Measurements from ENCODE around the gene DHDDS. TPM values are rescaled to one million over a fixed set of nuclear protein-coding genes. Genes with fewer than 3 reads are reported as not detected.

DHDDS gene
- total RNA-seq, 1 donor from 2014 or later = 60.9 TPM

GRCh38 chr1:26405281-26405915 is 26.7 kb upstream of the DHDDS start:
- Mint-ChIP-seq H3K4me3 (no peak overlapping the region), H3K27me3 (ENCODE audit: insufficient read depth) (peaks cover 25% of the 10 kb centered on the region), H3K4me1 (ENCODE audit: low read depth) (peaks cover 14% of the 10 kb centered on the region), H3K9me3 (no peaks in the 10 kb centered on the region), H3K27ac (no peak overlapping the region), H3K36me3 (ENCODE audit: low read depth) (no peaks in the 10 kb centered on the region)
- intact Hi-C loops (cut with micrococcal nuclease) = no loop called here
- DNase-seq (ENCODE audit: low spot score) = no peak

DNA sequence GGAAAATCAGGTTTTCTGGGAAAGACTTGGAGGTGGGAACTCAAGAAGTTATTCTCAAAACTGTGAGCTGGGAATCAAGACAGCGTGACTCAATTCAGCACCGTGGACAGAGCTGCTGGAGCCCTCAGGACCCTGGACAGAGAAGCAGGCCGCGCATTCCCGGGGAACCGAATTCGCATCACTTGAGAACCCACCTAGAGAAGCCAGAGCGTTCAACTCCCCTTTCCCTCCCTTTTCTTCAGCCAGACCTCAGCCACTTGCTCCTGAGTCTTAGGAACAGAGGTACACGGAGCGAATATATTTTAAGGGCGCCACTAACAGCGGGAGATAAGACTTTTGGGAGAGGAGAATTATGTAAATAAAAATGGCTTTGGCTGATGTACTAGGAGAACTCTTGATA is 23.5 kb upstream of the DHDDS start:
- Mint-ChIP-seq H3K4me1 (ENCODE audit: low read depth) (peaks cover 14% of the 10 kb centered on the region), H3K9me3 (no peaks in the 10 kb centered on the region), H3K4me3 (no peak overlapping the region), H3K27ac (no peak overlapping the region), H3K36me3 (ENCODE audit: low read depth) (no peaks in the 10 kb centered on the region), H3K27me3 (ENCODE audit: insufficient read depth) (peaks cover 47% of the 10 kb centered on the region)
- intact Hi-C loops (cut with micrococcal nuclease) = no loop called here
- peak; percentile 59 for DNase-seq (ENCODE audit: low spot score)

- H3K4me3 Mint-ChIP-seq = no peak overlapping the region
- no peak for DNase-seq (ENCODE audit: low spot score)
- H3K27ac Mint-ChIP-seq = no peak overlapping the region
- peaks cover 53% of the 10 kb centered on the region for H3K27me3 Mint-ChIP-seq (ENCODE audit: insufficient read depth)
- peaks cover 14% of the 10 kb centered on the region for H3K4me1 Mint-ChIP-seq (ENCODE audit: low read depth)
- no peaks in the 10 kb centered on the region for H3K9me3 Mint-ChIP-seq
- intact Hi-C loops (cut with micrococcal nuclease) = no loop called here
- H3K36me3 Mint-ChIP-seq (ENCODE audit: low read depth) = no peaks in the 10 kb centered on the region
Observed at GRCh38 chr1:26409191-26409807, 22.8 kb upstream of the DHDDS start.

GRCh38 chr1:26410706-26411623 is 21.2 kb upstream of the DHDDS start, which contains the start of gene LIN28A:
Gene LIN28A, plus strand, starts transcription at chr1:26410817. Its CDS starts 75 bp downstream, at chr1:26410892.
- Mint-ChIP-seq H3K4me3 (no peak within 1 kb of the TSS), H3K27ac (peak within 1 kb of the TSS; percentile 68), H3K4me1 (ENCODE audit: low read depth) (peaks cover 14% of the 10 kb centered on the region), H3K27me3 (ENCODE audit: insufficient read depth) (peaks cover 65% of the 10 kb centered on the region), H3K9me3 (no peaks in the 10 kb centered on the region), H3K36me3 (ENCODE audit: low read depth) (no peaks in the 10 kb centered on the region)
- intact Hi-C loops (cut with micrococcal nuclease) = no loop called here
- no peak for DNase-seq (ENCODE audit: low spot score)

DNA sequence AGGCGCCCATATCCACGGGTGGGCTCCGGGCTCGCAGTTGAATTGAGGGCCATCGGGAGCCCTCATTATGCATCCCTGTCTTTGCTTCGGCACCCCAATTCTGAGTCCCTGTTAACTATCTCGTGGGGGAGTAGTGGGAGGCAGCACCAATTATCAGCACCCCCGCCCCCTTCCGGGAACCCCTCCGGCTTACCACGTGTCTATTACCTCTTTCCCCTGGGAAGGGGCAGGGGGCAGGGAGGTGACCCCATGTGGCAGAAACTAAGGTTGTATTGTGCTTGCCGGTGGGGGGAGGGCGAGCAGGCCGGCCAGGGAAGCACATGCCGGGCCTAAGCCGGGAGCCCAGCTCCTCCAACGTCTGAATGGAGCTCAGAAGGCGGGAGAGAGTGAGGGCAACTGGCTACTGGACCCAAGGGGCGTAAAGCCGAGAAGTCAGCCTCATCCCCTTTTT is 20.5 kb upstream of the DHDDS start:
- H3K36me3 Mint-ChIP-seq (ENCODE audit: low read depth) = no peaks in the 10 kb centered on the region
- DNase-seq (ENCODE audit: low spot score) = no peak
- H3K9me3 Mint-ChIP-seq = no peaks in the 10 kb centered on the region
- peak overlapping the region; percentile 68 for H3K27ac Mint-ChIP-seq
- H3K27me3 Mint-ChIP-seq (ENCODE audit: insufficient read depth) = peaks cover 65% of the 10 kb centered on the region
- intact Hi-C loops (cut with micrococcal nuclease) = no loop called here
- H3K4me3 Mint-ChIP-seq = no peak overlapping the region
- H3K4me1 Mint-ChIP-seq (ENCODE audit: low read depth) = peaks cover 14% of the 10 kb centered on the region

DNA sequence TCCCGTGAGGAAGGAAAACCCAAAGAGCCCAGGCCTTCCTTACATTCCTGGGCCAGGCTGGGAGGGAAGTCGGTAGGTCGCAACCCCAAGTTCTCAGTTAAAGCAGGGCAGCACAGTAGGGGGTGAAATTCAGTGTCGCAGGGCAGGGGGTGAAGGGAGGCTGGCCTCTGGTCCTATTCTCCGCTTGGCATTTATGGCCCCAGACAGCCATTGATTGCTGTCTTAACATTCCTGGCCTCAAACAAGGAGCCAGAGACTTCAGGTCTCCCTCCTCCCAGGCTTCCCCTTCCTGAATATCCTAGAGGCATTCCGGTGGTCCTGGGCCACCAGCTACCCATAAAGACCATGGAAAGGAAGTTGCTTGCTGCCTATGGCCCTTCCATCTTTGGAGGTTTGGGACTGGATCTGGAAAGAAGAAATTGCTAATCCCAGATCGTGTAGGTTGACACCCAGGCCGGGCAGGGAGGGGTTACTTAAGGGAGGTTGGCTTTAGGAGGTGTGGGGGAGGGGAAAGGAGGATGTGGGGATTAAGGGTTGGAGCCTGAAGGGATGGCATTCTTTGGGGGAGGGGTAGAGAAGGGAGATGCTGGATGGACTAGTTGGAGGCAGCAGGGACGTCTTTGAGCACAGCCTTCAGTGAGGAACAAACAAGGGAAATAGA is 19.8 kb upstream of the DHDDS start:
- peaks cover 68% of the 10 kb centered on the region for H3K27me3 Mint-ChIP-seq (ENCODE audit: insufficient read depth)
- no peak overlapping the region for H3K27ac Mint-ChIP-seq
- H3K4me3 Mint-ChIP-seq = no peak overlapping the region
- peaks cover 14% of the 10 kb centered on the region for H3K4me1 Mint-ChIP-seq (ENCODE audit: low read depth)
- no peaks in the 10 kb centered on the region for H3K9me3 Mint-ChIP-seq
- DNase-seq (ENCODE audit: low spot score) = no peak
- H3K36me3 Mint-ChIP-seq (ENCODE audit: low read depth) = no peaks in the 10 kb centered on the region
- intact Hi-C loops (cut with micrococcal nuclease) = no loop called here

DNA sequence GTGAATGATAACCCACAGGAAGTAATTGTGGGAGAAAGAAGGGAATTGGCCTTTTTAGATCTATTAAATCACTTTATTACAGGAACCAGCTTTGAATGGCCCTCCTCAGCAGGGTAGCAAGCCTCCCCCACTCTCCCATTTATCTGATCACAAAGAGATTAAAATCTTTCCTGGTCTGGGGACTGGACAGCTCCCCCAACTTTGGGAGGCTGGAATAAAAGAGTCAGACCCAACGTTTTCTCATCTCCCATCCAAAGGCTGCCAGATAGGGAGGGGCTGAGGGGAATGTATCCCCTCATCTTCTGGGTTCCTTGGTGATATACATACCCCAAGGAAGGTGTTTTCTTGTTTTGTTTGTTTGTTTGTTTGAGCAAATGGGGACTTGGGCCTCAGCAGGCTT is 19.1 kb upstream of the DHDDS start:
- Mint-ChIP-seq H3K4me1 (ENCODE audit: low read depth) (peaks cover 14% of the 10 kb centered on the region), H3K36me3 (ENCODE audit: low read depth) (no peaks in the 10 kb centered on the region), H3K27me3 (ENCODE audit: insufficient read depth) (peaks cover 68% of the 10 kb centered on the region), H3K4me3 (no peak overlapping the region), H3K9me3 (no peaks in the 10 kb centered on the region), H3K27ac (no peak overlapping the region)
- intact Hi-C loops (cut with micrococcal nuclease) = no loop called here
- no peak for DNase-seq (ENCODE audit: low spot score)

GRCh38 chr1:26417111-26417759 is 14.9 kb upstream of the DHDDS start:
- peak; percentile 75 for DNase-seq (ENCODE audit: low spot score)
- peaks cover 54% of the 10 kb centered on the region for H3K27me3 Mint-ChIP-seq (ENCODE audit: insufficient read depth)
- H3K9me3 Mint-ChIP-seq = no peaks in the 10 kb centered on the region
- no peaks in the 10 kb centered on the region for H3K36me3 Mint-ChIP-seq (ENCODE audit: low read depth)
- intact Hi-C loops (cut with micrococcal nuclease) = loop anchor here (1.0 to 5.0 kb wide), 3 partner anchors 54 to 380 kb away; no protein-coding TSS in a partner anchor
- no peaks in the 10 kb centered on the region for H3K4me1 Mint-ChIP-seq (ENCODE audit: low read depth)
- no peak overlapping the region for H3K27ac Mint-ChIP-seq
- no peak overlapping the region for H3K4me3 Mint-ChIP-seq

DNA sequence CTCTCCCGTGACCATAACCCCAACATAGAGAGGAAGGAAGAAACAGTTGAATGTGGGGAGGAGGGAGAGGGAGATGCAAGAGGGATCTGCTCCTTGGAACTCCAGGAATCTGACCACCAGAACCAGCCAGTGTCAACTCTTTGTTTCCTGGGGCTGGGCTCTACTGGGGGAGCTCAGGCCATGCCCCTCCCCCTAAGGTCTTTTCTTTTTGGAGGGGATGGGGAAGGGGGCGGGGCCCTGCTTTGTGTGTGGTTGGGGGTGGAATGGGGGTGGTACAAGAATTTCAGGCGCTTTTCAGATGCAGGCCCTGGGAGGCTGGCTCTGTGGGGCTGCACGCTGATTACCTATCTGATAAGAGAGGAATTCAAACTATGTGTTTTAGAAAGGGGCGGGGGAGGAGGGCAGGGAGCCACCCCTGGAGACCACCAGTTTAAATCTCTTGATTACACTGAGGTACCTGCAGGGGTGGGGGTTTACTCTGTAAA is 13.2 kb upstream of the DHDDS start:
- Mint-ChIP-seq H3K27me3 (ENCODE audit: insufficient read depth) (peaks cover 38% of the 10 kb centered on the region), H3K36me3 (ENCODE audit: low read depth) (no peaks in the 10 kb centered on the region), H3K9me3 (no peaks in the 10 kb centered on the region), H3K27ac (no peak overlapping the region), H3K4me1 (ENCODE audit: low read depth) (no peaks in the 10 kb centered on the region), H3K4me3 (no peak overlapping the region)
- intact Hi-C loops (cut with micrococcal nuclease) = loop anchor here (5.0 kb wide), 1 partner anchor 382 kb away; no protein-coding TSS in a partner anchor
- no peak for DNase-seq (ENCODE audit: low spot score)

DNA sequence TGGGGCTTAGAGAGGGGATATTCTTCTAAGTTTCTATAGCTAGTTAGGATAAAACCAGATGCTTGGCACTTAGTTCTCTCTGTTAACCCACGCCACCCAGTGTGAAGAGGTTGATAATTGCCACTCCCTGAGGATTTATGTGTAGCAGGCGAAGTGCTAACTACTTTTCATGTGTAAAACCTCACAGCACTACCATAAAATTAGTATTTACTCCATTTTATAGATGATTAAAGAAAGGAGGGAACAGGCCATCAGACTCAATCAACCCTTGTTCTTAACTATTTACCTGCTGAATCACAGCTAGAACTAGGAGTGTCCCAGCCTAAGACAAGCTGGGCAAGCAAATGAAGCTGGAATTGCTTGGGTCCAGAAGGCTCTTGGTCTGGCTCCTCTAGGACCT is 12.6 kb upstream of the DHDDS start:
- no peak for DNase-seq (ENCODE audit: low spot score)
- intact Hi-C loops (cut with micrococcal nuclease) = loop anchor here (5.0 kb wide), 1 partner anchor 382 kb away; no protein-coding TSS in a partner anchor
- Mint-ChIP-seq H3K9me3 (no peaks in the 10 kb centered on the region), H3K4me1 (ENCODE audit: low read depth) (no peaks in the 10 kb centered on the region), H3K4me3 (no peak overlapping the region), H3K36me3 (ENCODE audit: low read depth) (no peaks in the 10 kb centered on the region), H3K27me3 (ENCODE audit: insufficient read depth) (peaks cover 32% of the 10 kb centered on the region), H3K27ac (no peak overlapping the region)

GRCh38 chr1:26429721-26430120 is 2.4 kb upstream of the DHDDS start:
- Mint-ChIP-seq H3K4me1 (ENCODE audit: low read depth) (peaks cover 18% of the 10 kb centered on the region), H3K27ac (no peak overlapping the region), H3K9me3 (no peaks in the 10 kb centered on the region), H3K36me3 (ENCODE audit: low read depth) (peaks cover 7% of the 10 kb centered on the region), H3K27me3 (ENCODE audit: insufficient read depth) (peaks cover 18% of the 10 kb centered on the region), H3K4me3 (no peak overlapping the region)
- intact Hi-C loops (cut with micrococcal nuclease) = loop anchor here (5.0 kb wide), 1 partner anchor 358 kb away; the partner anchor contains the start of gene PIGV
- no peak for DNase-seq (ENCODE audit: low spot score)

GRCh38 chr1:26432793-26433192 is 672 bp downstream of the DHDDS start:
- Mint-ChIP-seq H3K27me3 (ENCODE audit: insufficient read depth) (peaks cover 12% of the 10 kb centered on the region), H3K4me3 (peak overlapping the region; percentile 94), H3K27ac (peak overlapping the region; percentile 89), H3K9me3 (no peaks in the 10 kb centered on the region), H3K4me1 (ENCODE audit: low read depth) (peaks cover 18% of the 10 kb centered on the region), H3K36me3 (ENCODE audit: low read depth) (peaks cover 7% of the 10 kb centered on the region)
- DNase-seq (ENCODE audit: low spot score) = no peak
- intact Hi-C loops (cut with micrococcal nuclease) = loop anchor here (1.0 to 5.0 kb wide), 8 partner anchors 40 to 355 kb away; partner anchors contain the start of genes CEP85, HMGN2, PDIK1L and PIGV

Data from activated T-helper 1 cell treated with anti-CD3 and anti-CD28 coated beads, Interleukin-12 subunit alpha, Interleukin-12 subunit beta, Interleukin-2, Interleukin-4 antibody, amounts not matched to agents 30 ng/mL and 10 ng/mL and 1 ng/mL, durations not matched to agents 14 hours and 24 hours and 36 hours (primary cell).